GM12878 (cell line): ENCODE measurements around the gene ESPNL. TPM values are rescaled to one million over a fixed set of nuclear protein-coding genes. Genes with fewer than 3 reads are reported as not detected.

Source experiments
- ATAC-seq: fragments of 200-7000 bp; cut with Tn5 transposase; 3 replicates; pipeline ENCODE4 v1.9.1; 2020; ENCODE audit warnings: mild to moderate bottlenecking, moderate library complexity
- BruUV-seq: library from RNA; stranded (reverse); fragments of 400-500 nt; replicated peaks from 2 replicates; lab custom pipeline; 2021; lab: Mats Ljungman, UMichigan
- CTCF ChIA-PET: fragments of 300-600 bp; sonication (Branson Sonifier 250); formaldehyde crosslinking; extraction: SDS; loops from one replicate; lab custom pipeline; 2021; ENCODE audit warnings: inconsistent platforms; lab: Yijun Ruan, JAX
- POLR2A ChIA-PET: fragments of 350-600 bp; formaldehyde crosslinking; extraction: SDS; loops from one replicate; lab custom pipeline; 2021; ENCODE audit warnings: inconsistent platforms; lab: Charles Lee
- RAD21 ChIA-PET: fragments of 300-600 bp; sonication (Branson Sonifier 250); formaldehyde crosslinking; loops from one replicate; lab custom pipeline; 2023; ENCODE audit warnings: antibody characterized with exemption; ENCODE audit not compliant: unreplicated experiment; lab: Charles Lee
- SMC1A ChIA-PET: fragments of 300-600 bp; sonication (Branson Sonifier 250); formaldehyde crosslinking; loops from one replicate; lab custom pipeline; 2023; ENCODE audit not compliant: unreplicated experiment, uncharacterized antibody; lab: Charles Lee
- DNase-seq: peaks from one replicate; pipeline ENCODE4 v3.0.0-alpha.2; 2011; ENCODE audit warnings: low read depth, low spot score
- FAIRE-seq: peaks from 3 replicates; lab custom pipeline; 2011; peaks lifted over from hg19 to GRCh38; lab: Jason Lieb, UNC
- H2AFZ ChIP-seq: 2 replicates; pipeline ENCODE4 v1.6.0; 2011; ENCODE audit warnings: low read depth, low read length, control low read depth; ENCODE audit not compliant: control insufficient read depth
- H3K27ac ChIP-seq: 2 replicates; pipeline ENCODE4 v1.5.1; 2011; ENCODE audit warnings: control low read depth; ENCODE audit not compliant: control insufficient read depth, insufficient read depth
- H3K27me3 ChIP-seq, 2 experiments: replicated peaks in 1 of 2; 2 replicates each; pipeline versions ENCODE4 v1.6.0 to v1.6.1; 2011; ENCODE audit warnings: low read length in 1 of 2; ENCODE audit not compliant: control insufficient read depth in 2 of 2, insufficient read depth in 2 of 2
- H3K36me3 ChIP-seq, 2 experiments: 2 replicates each; pipeline ENCODE4 v1.5.1; 2011; ENCODE audit warnings: low read length in 1 of 2; ENCODE audit not compliant: control insufficient read depth in 2 of 2, insufficient read depth in 2 of 2
- H3K4me1 ChIP-seq: 2 replicates; pipeline ENCODE4 v1.6.1; 2011; ENCODE audit warnings: mild to moderate bottlenecking, low read length, moderate library complexity, mixed read lengths; ENCODE audit not compliant: control insufficient read depth, insufficient read depth
- H3K4me2 ChIP-seq: 2 replicates; pipeline ENCODE4 v1.6.0; 2011; ENCODE audit warnings: control low read depth; ENCODE audit not compliant: control insufficient read depth, insufficient read depth
- H3K4me3 ChIP-seq: fragments of 200-600 bp; sonication (generic); 2 replicates; pipeline ENCODE4 v1.5.1; 2016
- H3K79me2 ChIP-seq: 2 replicates; pipeline ENCODE4 v1.6.0; 2011; ENCODE audit warnings: low read length; ENCODE audit not compliant: control insufficient read depth, insufficient read depth
- H3K9ac ChIP-seq: 2 replicates; pipeline ENCODE4 v1.8.0; 2011; ENCODE audit warnings: low read length, control low read depth, mixed read lengths; ENCODE audit not compliant: control insufficient read depth, insufficient read depth
- H3K9me3 ChIP-seq: replicated peaks from 3 replicates; pipeline ENCODE4 v1.5.1; 2011; ENCODE audit warnings: mild to moderate bottlenecking, low read length; ENCODE audit not compliant: control insufficient read depth, insufficient read depth
- H4K20me1 ChIP-seq: 2 replicates; pipeline ENCODE4 v1.6.0; 2011; ENCODE audit not compliant: control insufficient read depth, insufficient read depth
- ATF2 ChIP-seq: IDR thresholded peaks from 2 replicates; pipeline ENCODE4 v1.6.1; 2012; ENCODE audit warnings: low read length, inconsistent platforms
- BCLAF1 ChIP-seq: fragments of 450-650 bp; IDR thresholded peaks from 2 replicates; pipeline ENCODE4 v1.6.1; 2017; ENCODE audit warnings: antibody characterized with exemption, mild to moderate bottlenecking, moderate library complexity
- FOXK2 ChIP-seq: fragments of 450-650 bp; IDR thresholded peaks from 2 replicates; pipeline ENCODE4 v1.6.1; 2017; ENCODE audit warnings: mild to moderate bottlenecking, moderate library complexity
- IKZF2 ChIP-seq, 2 experiments: fragments of 450-650 bp; IDR thresholded peaks; 2 replicates each; pipeline ENCODE4 v1.6.1; 2017; ENCODE audit warnings: mild to moderate bottlenecking in 2 of 2, moderate library complexity in 2 of 2
- KAT2A ChIP-seq: conservative IDR thresholded peaks from 2 replicates; pipeline ENCODE4 v1.6.1; 2011; ENCODE audit warnings: low read depth, low read length; ENCODE audit not compliant: control insufficient read depth
- KLF5 ChIP-seq: fragments of 450-650 bp; IDR thresholded peaks from 2 replicates; pipeline ENCODE4 v1.6.1; 2014; ENCODE audit warnings: mild to moderate bottlenecking; ENCODE audit not compliant: partially characterized antibody
- POLR2AphosphoS5 ChIP-seq: IDR thresholded peaks from 2 replicates; pipeline ENCODE4 v1.6.1; 2011; ENCODE audit warnings: mild to moderate bottlenecking, low read length, inconsistent platforms
- PRDM15 ChIP-seq: fragments of 450-650 bp; formaldehyde crosslinking; IDR thresholded peaks from 2 replicates; pipeline ENCODE4 v1.4.0; 2020; ENCODE audit warnings: mild to moderate bottlenecking, moderate library complexity
- STAT1 ChIP-seq: fragments of 450-650 bp; conservative IDR thresholded peaks from 2 replicates; pipeline ENCODE4 v1.6.1; 2014; ENCODE audit warnings: antibody characterized with exemption, mild to moderate bottlenecking
- TARDBP ChIP-seq: IDR thresholded peaks from 2 replicates; pipeline ENCODE4 v1.6.1; 2016; ENCODE audit warnings: borderline replicate concordance
- WRNIP1 ChIP-seq: IDR thresholded peaks from 2 replicates; pipeline ENCODE4 v1.6.1; 2011; ENCODE audit warnings: low read depth, low read length, improper control_type of control experiment, borderline replicate concordance
- YBX1 ChIP-seq: fragments of 450-650 bp; IDR thresholded peaks from 2 replicates; pipeline ENCODE4 v1.6.1; 2016; ENCODE audit warnings: antibody characterized with exemption
- ZBED1 ChIP-seq: IDR thresholded peaks from 2 replicates; pipeline ENCODE4 v1.6.1; 2016; ENCODE audit warnings: borderline replicate concordance
- WGBS: methylation state at CpG from one replicate; pipeline ENCODE4 v1.1.6; 2016; ENCODE audit warnings: low lambda C conversion rate; ENCODE audit not compliant: insufficient replicate concordance, insufficient coverage; ENCODE audit errors: missing lambda C conversion rate; 5-methylcytosine and 5-hydroxymethylcytosine counted together
- in situ Hi-C: fragments of 300-500 bp; cut with MboI; formaldehyde crosslinking; loops from 9 replicates; pipeline ENCODE4 v1.14.3; 2018; ENCODE audit warnings: mixed read lengths
- intact Hi-C: fragments of 100-400 bp; cut with micrococcal nuclease; formaldehyde crosslinking; loops from one replicate; pipeline ENCODE4 v1.14.2; 2022; ENCODE audit not compliant: unreplicated experiment
- polyA plus RNA-seq, 11 experiments: library from polyadenylated mRNA; depleted of rRNA in 4 of 11; unstranded in 6 of 11; stranded (reverse) in 5 of 11; fragments of >200 nt; fragmentation: Nextera tagmentation in 4 of 11; fragmentation: Illumina TruSeq in 1 of 11; extraction: Ambion mirVana in 4 of 11; extraction: Trizol in 1 of 11; gene quantifications; 1 replicate in 1 of 11; 2 replicates in 10 of 11; pipeline versions ENCODE4 v1.2.1 to v1.2.3, GENCODE V29; 2011 to 2016; ENCODE audit warnings: inconsistent platforms in 2 of 11, missing spikeins in 2 of 11, low read depth in 1 of 11
- total RNA-seq, 4 experiments: library from RNA; depleted of rRNA in 3 of 4; stranded (reverse); fragments of >200 nt in 3 of 4; fragmentation: Illumina TruSeq in 1 of 4; extraction: Trizol in 1 of 4; gene quantifications; 2 replicates each; pipeline versions ENCODE4 v1.2.1 to v1.2.3, GENCODE V29; 2013 to 2021

ESPNL gene
- total and polyA plus RNA-seq, 10 of the 15 experiments (the other 5 are each of a cell fraction or from before 2014, with no cell fraction given), result 0.05 to 0.94 (median 0.36) TPM; not detected in 3

GRCh38 chr2:238132463-238133450 is 32.6 kb downstream of the ESPNL start:
- Histone ChIP-seq H3K9ac (no peak overlapping the region), H3K36me3 (no peaks in the 10 kb centered on the region), H3K9me3 (no peaks in the 10 kb centered on the region), H3K4me3 (no peak overlapping the region), H3K27ac (no peak overlapping the region), H3K27me3 (no peaks in the 10 kb centered on the region), H2AFZ (no peak overlapping the region), H3K4me1 (no peaks in the 10 kb centered on the region), H4K20me1 (no peaks in the 10 kb centered on the region), H3K4me2 (no peak overlapping the region), H3K79me2 (no peaks in the 10 kb centered on the region)
- ChIA-PET SMC1A (no interaction called here), POLR2A (no interaction called here), CTCF (no interaction called here), RAD21 (no interaction called here)
- no TSS peak for BruUV-seq
- FAIRE-seq, result no peak
- DNase-seq, result no peak
- 59% methylated on average over 21 of the region's 23 CpGs for WGBS
- TF ChIP-seq ZBED1 (no peak), KAT2A (no peak), KLF5 (no peak), TARDBP (no peak), FOXK2 (no peak), STAT1 (no peak), WRNIP1 (no peak), BCLAF1 (no peak), POLR2AphosphoS5 (no peak), ATF2 (no peak), IKZF2 (IDR thresholded peaks at IDR 0.05) (no peak), PRDM15 (CRISPR knock-in tag) (no peak), YBX1 (no peak)
- in situ Hi-C loops (no loop called here), intact Hi-C loops (no loop called here)
- ATAC-seq, result no peak
